Epithelial cell of esophagus (primary cell): ENCODE data around the gene TUBB1.
A peak's percentile ranks its signal among the peaks of the same experiment; 100 is the strongest.

Experiments
- DNase-seq: peaks from one replicate; pipeline ENCODE4 v3.0.0; 2010; ENCODE audit warnings: low read depth
- H3K4me3 ChIP-seq: 2 replicates; pipeline ENCODE4 v1.5.1; 2011; ENCODE audit warnings: mild to moderate bottlenecking, low read length, control low read depth
- TF ChIP-seq, protein P1 (sequence below): IDR thresholded peaks from 2 replicates; pipeline ENCODE4 v1.5.1; 2011; ENCODE audit warnings: low read depth, mild to moderate bottlenecking, low read length, control low read depth, inconsistent platforms; ENCODE audit not compliant: insufficient read depth; ENCODE audit errors: missing control alignments

Gene TUBB1

DNA sequence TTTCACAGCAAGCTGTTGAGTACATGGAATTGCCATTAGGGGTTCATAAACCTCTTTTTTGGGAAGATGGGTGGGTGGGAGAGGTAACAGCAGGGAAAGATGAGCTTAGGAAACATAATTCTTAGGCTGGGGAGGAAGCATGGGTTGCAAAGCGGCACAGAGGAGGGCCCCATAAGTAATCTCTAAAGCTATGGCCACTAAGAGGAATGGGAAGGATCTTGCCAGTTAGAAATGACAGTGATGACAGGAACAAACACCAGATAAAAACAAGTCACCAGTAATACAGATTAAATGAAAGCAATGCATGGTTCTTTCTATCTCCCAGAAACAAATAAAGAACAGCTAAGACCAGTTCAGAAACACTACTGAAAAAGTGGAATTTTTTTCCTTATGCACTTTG, 54.4 kb downstream of the TUBB1 start:
- TF ChIP-seq, protein P1, sequence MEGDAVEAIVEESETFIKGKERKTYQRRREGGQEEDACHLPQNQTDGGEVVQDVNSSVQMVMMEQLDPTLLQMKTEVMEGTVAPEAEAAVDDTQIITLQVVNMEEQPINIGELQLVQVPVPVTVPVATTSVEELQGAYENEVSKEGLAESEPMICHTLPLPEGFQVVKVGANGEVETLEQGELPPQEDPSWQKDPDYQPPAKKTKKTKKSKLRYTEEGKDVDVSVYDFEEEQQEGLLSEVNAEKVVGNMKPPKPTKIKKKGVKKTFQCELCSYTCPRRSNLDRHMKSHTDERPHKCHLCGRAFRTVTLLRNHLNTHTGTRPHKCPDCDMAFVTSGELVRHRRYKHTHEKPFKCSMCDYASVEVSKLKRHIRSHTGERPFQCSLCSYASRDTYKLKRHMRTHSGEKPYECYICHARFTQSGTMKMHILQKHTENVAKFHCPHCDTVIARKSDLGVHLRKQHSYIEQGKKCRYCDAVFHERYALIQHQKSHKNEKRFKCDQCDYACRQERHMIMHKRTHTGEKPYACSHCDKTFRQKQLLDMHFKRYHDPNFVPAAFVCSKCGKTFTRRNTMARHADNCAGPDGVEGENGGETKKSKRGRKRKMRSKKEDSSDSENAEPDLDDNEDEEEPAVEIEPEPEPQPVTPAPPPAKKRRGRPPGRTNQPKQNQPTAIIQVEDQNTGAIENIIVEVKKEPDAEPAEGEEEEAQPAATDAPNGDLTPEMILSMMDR: no peak
- DNase-seq: no peak
- no peak overlapping the region for H3K4me3 ChIP-seq

DNA sequence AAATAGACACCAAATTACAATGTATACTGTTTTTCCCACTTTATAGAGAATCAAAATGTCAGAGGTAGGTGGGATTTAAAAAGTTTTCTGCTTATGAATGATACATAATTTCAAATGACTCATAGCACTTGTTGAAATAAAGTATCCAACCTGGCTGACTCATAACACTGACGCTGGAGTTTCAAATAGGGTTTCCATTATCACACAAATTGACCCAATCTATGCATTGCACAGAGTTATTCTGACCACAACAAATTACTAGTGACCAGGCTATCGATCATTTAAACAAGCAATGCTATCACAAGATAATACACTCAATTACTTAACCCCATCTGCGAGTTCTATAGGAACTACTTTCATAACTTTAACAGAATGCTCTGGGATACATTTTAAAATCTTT, 55.2 kb downstream of the TUBB1 start:
- TF ChIP-seq, protein P1: no peak
- H3K4me3 ChIP-seq: no peak overlapping the region
- peak; percentile 72 for DNase-seq

DNA sequence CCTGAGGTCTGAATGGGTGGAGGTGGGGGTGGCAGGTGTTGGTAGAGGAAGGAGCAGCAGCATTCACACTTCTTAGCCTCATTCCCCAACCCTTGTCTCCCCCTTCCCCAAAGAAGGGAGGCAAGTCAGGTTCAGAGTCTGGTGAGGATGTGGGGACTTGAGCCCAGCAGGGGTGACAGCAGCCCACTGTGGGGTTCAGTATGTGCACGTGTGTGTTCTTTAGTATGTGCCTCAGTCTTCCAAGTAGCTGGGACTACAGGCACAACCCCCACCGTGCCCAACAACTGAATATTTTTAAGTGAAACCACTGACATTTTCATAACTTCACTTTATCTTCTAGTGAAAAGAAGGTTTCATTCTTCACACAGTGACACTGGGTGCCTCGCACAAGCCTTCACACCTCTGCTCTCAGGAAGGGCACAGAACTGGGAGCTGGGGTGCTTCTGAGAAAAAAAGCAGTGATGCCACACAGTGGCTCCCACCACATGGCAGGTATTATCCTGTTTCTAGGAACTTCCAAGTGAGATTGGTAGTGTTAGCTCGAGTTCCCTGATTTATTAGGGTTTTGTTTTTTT, 56.8 kb downstream of the TUBB1 start:
- no peak overlapping the region for H3K4me3 ChIP-seq
- TF ChIP-seq, protein P1: no peak
- DNase-seq: no peak
